Measurements from ENCODE around the gene PRKN. TPM values are rescaled to one million over a fixed set of nuclear protein-coding genes. Genes with fewer than 3 reads are reported as not detected.

The PRKN gene
- total RNA-seq, 1 experiment from 2014 or later: 0.34 TPM

DNA sequence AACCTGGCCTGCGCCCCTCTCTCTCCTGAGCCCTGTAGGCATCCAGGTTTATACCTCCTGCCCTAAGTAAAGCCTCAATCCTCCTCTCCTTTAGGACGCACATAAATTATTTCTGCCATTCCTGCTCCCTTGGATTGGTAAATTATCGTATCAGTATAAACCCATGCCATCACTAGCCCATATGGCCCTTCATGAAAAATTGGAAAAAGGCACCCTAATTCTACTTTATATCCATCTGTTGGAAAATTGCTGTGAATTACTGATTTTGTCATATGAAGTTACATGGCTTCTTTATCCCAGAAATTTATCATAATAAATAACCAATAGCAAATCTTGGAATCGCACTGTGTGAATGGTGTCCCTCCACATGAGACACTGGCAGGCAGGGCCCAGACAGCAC lies 395.2 kb downstream of the PRKN start:
- no peak for DNase-seq
- Histone ChIP-seq H3K9me3 (no peaks in the 10 kb centered on the region), H3K27me3 (replicated peaks; ENCODE audit: control insufficient read depth, insufficient read depth, low read length) (no peaks in the 10 kb centered on the region), H3K4me1 (no peaks in the 10 kb centered on the region), H3K36me3 (ENCODE audit: control insufficient read depth, insufficient read depth, low read length) (no peaks in the 10 kb centered on the region), H3K4me3 (ENCODE audit: low read depth, low read length) (no peak overlapping the region)
- H3K4me1 Mint-ChIP-seq (ENCODE audit: low read depth, unreplicated experiment): no peaks in the 10 kb centered on the region
- CTCF ChIA-PET: no interaction called here
- TF ChIP-seq, protein P1, sequence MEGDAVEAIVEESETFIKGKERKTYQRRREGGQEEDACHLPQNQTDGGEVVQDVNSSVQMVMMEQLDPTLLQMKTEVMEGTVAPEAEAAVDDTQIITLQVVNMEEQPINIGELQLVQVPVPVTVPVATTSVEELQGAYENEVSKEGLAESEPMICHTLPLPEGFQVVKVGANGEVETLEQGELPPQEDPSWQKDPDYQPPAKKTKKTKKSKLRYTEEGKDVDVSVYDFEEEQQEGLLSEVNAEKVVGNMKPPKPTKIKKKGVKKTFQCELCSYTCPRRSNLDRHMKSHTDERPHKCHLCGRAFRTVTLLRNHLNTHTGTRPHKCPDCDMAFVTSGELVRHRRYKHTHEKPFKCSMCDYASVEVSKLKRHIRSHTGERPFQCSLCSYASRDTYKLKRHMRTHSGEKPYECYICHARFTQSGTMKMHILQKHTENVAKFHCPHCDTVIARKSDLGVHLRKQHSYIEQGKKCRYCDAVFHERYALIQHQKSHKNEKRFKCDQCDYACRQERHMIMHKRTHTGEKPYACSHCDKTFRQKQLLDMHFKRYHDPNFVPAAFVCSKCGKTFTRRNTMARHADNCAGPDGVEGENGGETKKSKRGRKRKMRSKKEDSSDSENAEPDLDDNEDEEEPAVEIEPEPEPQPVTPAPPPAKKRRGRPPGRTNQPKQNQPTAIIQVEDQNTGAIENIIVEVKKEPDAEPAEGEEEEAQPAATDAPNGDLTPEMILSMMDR (IDR thresholded peaks at IDR 0.05; ENCODE audit: insufficient read depth in 1 of 2, low read depth in 1 of 2, low read length in 1 of 2, severe bottlenecking in 1 of 2, unreplicated experiment in 1 of 2): no peak
- H3K36me3 Mint-ChIP-seq (ENCODE audit: insufficient read depth, unreplicated experiment): no peaks in the 10 kb centered on the region
- H3K4me3 Mint-ChIP-seq (ENCODE audit: unreplicated experiment): no peak overlapping the region
- no TSS peak for BruUV-seq (replicated peaks)
- POLR2A ChIA-PET: no interaction called here
- no peaks in the 10 kb centered on the region for H3K9me3 Mint-ChIP-seq (ENCODE audit: unreplicated experiment)
- no peaks in the 10 kb centered on the region for H3K27me3 Mint-ChIP-seq (ENCODE audit: insufficient read depth, unreplicated experiment)
- intact Hi-C loops (cut with micrococcal nuclease; ENCODE audit: unreplicated experiment): no loop called here
- no peak overlapping the region for H3K27ac Mint-ChIP-seq (ENCODE audit: unreplicated experiment)

- TF ChIP-seq, protein P1 (IDR thresholded peaks at IDR 0.05; ENCODE audit: insufficient read depth in 1 of 2, low read depth in 1 of 2, low read length in 1 of 2, severe bottlenecking in 1 of 2, unreplicated experiment in 1 of 2): no peak
- no TSS peak for BruUV-seq (replicated peaks)
- H3K36me3 ChIP-seq (ENCODE audit: control insufficient read depth, insufficient read depth, low read length): no peaks in the 10 kb centered on the region
- ChIA-PET POLR2A (no interaction called here), CTCF (no interaction called here)
- Mint-ChIP-seq H3K27ac (ENCODE audit: unreplicated experiment) (no peak overlapping the region), H3K27me3 (ENCODE audit: insufficient read depth, unreplicated experiment) (no peaks in the 10 kb centered on the region), H3K9me3 (ENCODE audit: unreplicated experiment) (no peaks in the 10 kb centered on the region), H3K4me1 (ENCODE audit: low read depth, unreplicated experiment) (no peaks in the 10 kb centered on the region), H3K4me3 (ENCODE audit: unreplicated experiment) (no peak overlapping the region), H3K36me3 (ENCODE audit: insufficient read depth, unreplicated experiment) (no peaks in the 10 kb centered on the region)
- intact Hi-C loops (cut with micrococcal nuclease; ENCODE audit: unreplicated experiment): no loop called here
- no peaks in the 10 kb centered on the region for H3K27me3 ChIP-seq (replicated peaks; ENCODE audit: control insufficient read depth, insufficient read depth, low read length)
- DNase-seq: no peak
- H3K4me3 ChIP-seq (ENCODE audit: low read depth, low read length): no peak overlapping the region
- no peaks in the 10 kb centered on the region for H3K9me3 ChIP-seq
- H3K4me1 ChIP-seq: no peaks in the 10 kb centered on the region
Measured at GRCh38 chr6:162331911-162332310, 395.7 kb downstream of the PRKN start.

GRCh38 chr6:162325826-162326225 lies 401.7 kb downstream of the PRKN start:
- no peak for DNase-seq
- TF ChIP-seq, protein P1 (IDR thresholded peaks at IDR 0.05; ENCODE audit: insufficient read depth in 1 of 2, low read depth in 1 of 2, low read length in 1 of 2, severe bottlenecking in 1 of 2, unreplicated experiment in 1 of 2): no peak
- no peaks in the 10 kb centered on the region for H3K4me1 ChIP-seq
- intact Hi-C loops (cut with micrococcal nuclease; ENCODE audit: unreplicated experiment): no loop called here
- Mint-ChIP-seq H3K4me3 (ENCODE audit: unreplicated experiment) (no peak overlapping the region), H3K36me3 (ENCODE audit: insufficient read depth, unreplicated experiment) (no peaks in the 10 kb centered on the region), H3K27me3 (ENCODE audit: insufficient read depth, unreplicated experiment) (no peaks in the 10 kb centered on the region), H3K4me1 (ENCODE audit: low read depth, unreplicated experiment) (no peaks in the 10 kb centered on the region), H3K27ac (ENCODE audit: unreplicated experiment) (no peak overlapping the region), H3K9me3 (ENCODE audit: unreplicated experiment) (no peaks in the 10 kb centered on the region)
- no peaks in the 10 kb centered on the region for H3K36me3 ChIP-seq (ENCODE audit: control insufficient read depth, insufficient read depth, low read length)
- BruUV-seq (replicated peaks): no TSS peak
- ChIA-PET POLR2A (no interaction called here), CTCF (no interaction called here)
- no peaks in the 10 kb centered on the region for H3K27me3 ChIP-seq (replicated peaks; ENCODE audit: control insufficient read depth, insufficient read depth, low read length)
- H3K9me3 ChIP-seq: no peaks in the 10 kb centered on the region
- H3K4me3 ChIP-seq (ENCODE audit: low read depth, low read length): no peak overlapping the region
